OCI-LY7 (cell line): ENCODE measurements around the gene TGM2. TPM values are rescaled to one million over a fixed set of nuclear protein-coding genes. Genes with fewer than 3 reads are reported as not detected.

Source experiments
- BruUV-seq: library from RNA; stranded (reverse); fragments of 400-500 nt; replicated peaks from 2 replicates; lab custom pipeline; 2021; lab: Mats Ljungman, UMichigan
- CTCF ChIA-PET: fragments of 300-600 bp; sonication (Branson Sonifier 250); formaldehyde crosslinking; loops from one replicate; lab custom pipeline; 2022; ENCODE audit warnings: antibody characterized with exemption; ENCODE audit not compliant: unreplicated experiment; lab: Charles Lee
- POLR2A ChIA-PET: fragments of 300-600 bp; sonication (Branson Sonifier 250); formaldehyde crosslinking; loops from one replicate; lab custom pipeline; 2022; ENCODE audit warnings: antibody characterized with exemption; lab: Charles Lee
- DNase-seq: peaks from one replicate; pipeline ENCODE4 v3.0.0-alpha.2; 2015; ENCODE audit warnings: low spot score
- H2AFZ ChIP-seq: fragments of 200-600 bp; sonication (generic), shearing (Covaris generic); 2 replicates; pipeline ENCODE4 v1.6.1; 2014; ENCODE audit warnings: mild to moderate bottlenecking, antibody characterized with exemption, low read length, moderate library complexity
- H3K27ac ChIP-seq: fragments of 200-600 bp; sonication (generic); 2 replicates; pipeline ENCODE4 v1.5.1; 2014; ENCODE audit warnings: mixed run types, low read depth, mild to moderate bottlenecking, moderate library complexity, low read length, inconsistent platforms; ENCODE audit not compliant: poor library complexity, severe bottlenecking
- H3K36me3 ChIP-seq: fragments of 200-600 bp; sonication (generic); 2 replicates; pipeline ENCODE4 v1.6.1; 2014; ENCODE audit warnings: mild to moderate bottlenecking, antibody characterized with exemption, low read length, moderate library complexity, mixed read lengths; ENCODE audit not compliant: insufficient read depth
- H3K4me1 ChIP-seq: fragments of 200-600 bp; sonication (generic); 2 replicates; pipeline ENCODE4 v1.5.1; 2014; ENCODE audit warnings: mild to moderate bottlenecking, low read length; ENCODE audit not compliant: insufficient read depth, poor library complexity, severe bottlenecking
- H3K4me2 ChIP-seq: fragments of 200-600 bp; sonication (generic); 2 replicates; pipeline ENCODE4 v1.6.1; 2014; ENCODE audit warnings: mild to moderate bottlenecking, low read length
- H3K4me3 ChIP-seq: fragments of 200-600 bp; sonication (generic); 2 replicates; pipeline ENCODE4 v1.5.1; 2014; ENCODE audit warnings: mild to moderate bottlenecking, low read depth, low read length; ENCODE audit not compliant: poor library complexity, severe bottlenecking
- H3K79me2 ChIP-seq: fragments of 200-600 bp; sonication (generic); 2 replicates; pipeline ENCODE4 v1.6.1; 2016; ENCODE audit warnings: low read depth, mild to moderate bottlenecking, low read length, moderate library complexity, mixed read lengths; ENCODE audit not compliant: insufficient read depth
- H3K9me2 ChIP-seq: fragments of 200-600 bp; sonication (generic); 2 replicates; pipeline ENCODE4 v1.6.1; 2016; ENCODE audit warnings: mild to moderate bottlenecking, low read length, mixed read lengths; ENCODE audit not compliant: insufficient read depth
- H3K9me3 ChIP-seq: fragments of 200-600 bp; sonication (generic); 2 replicates; pipeline ENCODE4 v1.6.1; 2014; ENCODE audit warnings: mild to moderate bottlenecking, mixed run types, low read length, mixed read lengths
- H4K20me1 ChIP-seq: fragments of 200-600 bp; sonication (generic); 2 replicates; pipeline ENCODE4 v1.6.1; 2014; ENCODE audit warnings: mild to moderate bottlenecking, antibody characterized with exemption, low read length, moderate library complexity, mixed read lengths; ENCODE audit not compliant: insufficient read depth
- CTCF ChIP-seq: fragments of 200-600 bp; sonication (generic); conservative IDR thresholded peaks from 2 replicates; pipeline ENCODE4 v1.5.1; 2014; ENCODE audit warnings: mild to moderate bottlenecking, antibody characterized with exemption, low read length, moderate library complexity, mixed read lengths
- EZH2phosphoT487 ChIP-seq: fragments of 200-600 bp; sonication (generic); IDR thresholded peaks from 2 replicates; pipeline ENCODE4 v1.6.1; 2018; ENCODE audit warnings: low read depth, borderline replicate concordance, mild to moderate bottlenecking, mixed run types, antibody characterized with exemption, low read length, moderate library complexity, mixed read lengths
- intact Hi-C: fragments of 100-400 bp; cut with micrococcal nuclease; formaldehyde crosslinking; loops from one replicate; pipeline ENCODE4 v1.10.0; 2022; ENCODE audit not compliant: unreplicated experiment
- total RNA-seq, 2 experiments: library from RNA; depleted of rRNA in 1 of 2; stranded (reverse); fragments of >200 nt in 1 of 2; shearing (Covaris generic) in 1 of 2; gene quantifications; 2 replicates each; pipeline ENCODE4 v1.2.3, GENCODE V29; 2014 to 2022

The TGM2 gene
- total RNA-seq, 2 experiments from 2014 or later: not detected

DNA sequence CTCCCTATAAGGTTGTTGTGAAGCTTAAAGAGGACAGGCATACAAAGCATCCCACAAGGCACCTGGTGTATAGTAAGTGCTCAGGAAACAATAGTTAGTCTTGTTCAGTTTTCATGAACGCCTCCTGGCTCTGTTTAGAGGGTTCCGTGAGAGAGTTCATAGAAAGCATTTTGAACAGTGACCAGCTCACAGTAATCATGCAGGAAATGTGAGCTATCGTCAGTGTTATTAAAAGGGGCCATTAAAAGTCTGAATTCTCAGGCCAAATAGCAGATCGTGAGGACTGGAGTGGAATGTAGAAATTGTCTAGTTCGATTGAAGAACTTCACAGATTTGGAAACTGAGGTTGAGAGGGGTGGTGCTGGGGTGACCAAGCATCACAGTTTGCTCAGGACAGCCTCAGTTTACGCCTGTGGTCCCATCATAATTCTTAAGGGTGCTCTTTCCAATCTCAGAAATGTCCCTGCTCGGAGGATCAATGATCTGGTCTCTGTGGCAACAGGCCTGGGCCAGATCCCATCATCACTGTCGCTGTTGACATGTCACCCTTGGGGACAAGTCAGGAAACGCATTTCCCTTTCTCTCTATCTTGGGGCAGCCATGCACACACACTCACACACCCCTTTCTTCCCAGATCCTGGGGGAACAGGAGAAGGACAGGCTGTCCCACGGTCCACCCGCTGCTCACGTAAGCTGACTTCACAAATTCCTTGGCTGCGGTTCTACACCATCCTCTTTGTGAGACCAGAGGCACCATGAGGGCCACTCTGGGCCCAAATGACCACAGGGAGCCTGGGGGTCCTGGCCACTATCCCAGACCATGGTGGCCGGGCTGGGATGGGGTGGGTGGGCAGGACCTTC lies 7.2 kb downstream of the TGM2 start:
- H3K36me3 ChIP-seq: no peaks in the 10 kb centered on the region
- intact Hi-C loops: no loop called here
- H3K4me3 ChIP-seq: no peak overlapping the region
- no peaks in the 10 kb centered on the region for H3K4me1 ChIP-seq
- H3K9me2 ChIP-seq: no peaks in the 10 kb centered on the region
- DNase-seq: no peak
- no TSS peak for BruUV-seq
- H4K20me1 ChIP-seq: no peaks in the 10 kb centered on the region
- ChIA-PET POLR2A (interaction anchor here (0.6 kb wide), 2 partner anchors 46 to 63 kb away, joined by 3 to 4 read pairs; no protein-coding TSS in a partner anchor), CTCF (no interaction called here)
- H3K9me3 ChIP-seq: no peaks in the 10 kb centered on the region
- H3K27ac ChIP-seq: no peak overlapping the region
- TF ChIP-seq EZH2phosphoT487 (no peak), CTCF (no peak)
- no peak overlapping the region for H3K4me2 ChIP-seq
- H3K79me2 ChIP-seq: no peaks in the 10 kb centered on the region
- H2AFZ ChIP-seq: no peak overlapping the region

GRCh38 chr20:38156888-38157634 lies 8.0 kb downstream of the TGM2 start:
- H3K9me2 ChIP-seq: no peaks in the 10 kb centered on the region
- no peak for DNase-seq
- BruUV-seq: no TSS peak
- no peaks in the 10 kb centered on the region for H3K9me3 ChIP-seq
- H3K4me1 ChIP-seq: no peaks in the 10 kb centered on the region
- TF ChIP-seq EZH2phosphoT487: no peak
- no peak for TF ChIP-seq CTCF
- ChIA-PET CTCF (interaction anchor here (0.6 kb wide), 1 partner anchor 59 kb away, joined by 3 read pairs; no protein-coding TSS in a partner anchor), POLR2A (interaction anchor here (0.6 kb wide), 2 partner anchors 47 to 64 kb away, joined by 3 to 4 read pairs; no protein-coding TSS in a partner anchor)
- no peaks in the 10 kb centered on the region for H3K79me2 ChIP-seq
- H3K36me3 ChIP-seq: no peaks in the 10 kb centered on the region
- no peaks in the 10 kb centered on the region for H4K20me1 ChIP-seq
- no peak overlapping the region for H2AFZ ChIP-seq
- intact Hi-C loops: no loop called here
- H3K27ac ChIP-seq: no peak overlapping the region
- no peak overlapping the region for H3K4me3 ChIP-seq
- no peak overlapping the region for H3K4me2 ChIP-seq
